GM18498 (cell line): ENCODE results near the gene MUL1.

Source experiments
- ATAC-seq: cut with Tn5 transposase; IDR thresholded peaks from one replicate; pipeline ENCODE4 v1.9.1; 2021; ENCODE audit warnings: mild to moderate bottlenecking, moderate library complexity; ENCODE audit not compliant: unreplicated experiment

MUL1 gene

GRCh38 chr1:20472121-20472520, 35.8 kb downstream of the MUL1 start:
- ATAC-seq, result no peak

GRCh38 chr1:20470194-20470593, 37.8 kb downstream of the MUL1 start:
- ATAC-seq, result no peak

- ATAC-seq, result no peak
Measured at GRCh38 chr1:20469406-20470076, 38.4 kb downstream of the MUL1 start.

- no peak for ATAC-seq
Measured at GRCh38 chr1:20466273-20466672, 41.7 kb downstream of the MUL1 start.

GRCh38 chr1:20465187-20465586, 42.8 kb downstream of the MUL1 start:
- ATAC-seq, result no peak

- ATAC-seq, result no peak
Measured at GRCh38 chr1:20463502-20463901, 44.4 kb downstream of the MUL1 start.

GRCh38 chr1:20462397-20462796, 45.6 kb downstream of the MUL1 start:
- no peak for ATAC-seq

- ATAC-seq, result no peak
Measured at GRCh38 chr1:20458717-20459116, 49.2 kb downstream of the MUL1 start.

- ATAC-seq, result no peak
Measured at GRCh38 chr1:20454004-20454403, 53.9 kb downstream of the MUL1 start.

- ATAC-seq, result no peak
Measured at GRCh38 chr1:20449735-20450311, 58.1 kb downstream of the MUL1 start.
